ENCODE data around the gene ENPP7.

Gene ENPP7

GRCh38 chr17:79686476-79686875, 44.3 kb upstream of the ENPP7 start:
- no peak overlapping the region for H3K9ac ChIP-seq (ENCODE audit: insufficient read length, low read depth)
- peaks cover 6% of the 10 kb centered on the region for H3K27me3 ChIP-seq (ENCODE audit: insufficient read depth, insufficient read length)
- TF ChIP-seq ZNF274 (IDR thresholded peaks at IDR 0.05; ENCODE audit: low read depth, low read length) (no peak), YY1 (IDR thresholded peaks at IDR 0.05; ENCODE audit: insufficient read depth, insufficient read length) (no peak), SUZ12 (IDR thresholded peaks at IDR 0.05; ENCODE audit: extremely low read depth, insufficient read depth, insufficient read length) (no peak)

GRCh38 chr17:79690466-79690865, 40.3 kb upstream of the ENPP7 start:
- peaks cover 15% of the 10 kb centered on the region for H3K4me1 ChIP-seq (ENCODE audit: insufficient read depth, insufficient read length)

More at GRCh38 chr17:79686476-79686875, 44.3 kb upstream of the ENPP7 start:
- Histone ChIP-seq H3K4me1 (ENCODE audit: insufficient read depth, insufficient read length) (peaks cover 17% of the 10 kb centered on the region), H3K36me3 (ENCODE audit: insufficient read depth, insufficient read length, low read length) (no peaks in the 10 kb centered on the region), H3K4me3 (ENCODE audit: insufficient read length, low read depth) (no peak overlapping the region), H3K9me3 (ENCODE audit: insufficient read depth, low read length) (no peaks in the 10 kb centered on the region)
- DNase-seq (ENCODE audit: low read depth, low spot score) = no peak

DNA sequence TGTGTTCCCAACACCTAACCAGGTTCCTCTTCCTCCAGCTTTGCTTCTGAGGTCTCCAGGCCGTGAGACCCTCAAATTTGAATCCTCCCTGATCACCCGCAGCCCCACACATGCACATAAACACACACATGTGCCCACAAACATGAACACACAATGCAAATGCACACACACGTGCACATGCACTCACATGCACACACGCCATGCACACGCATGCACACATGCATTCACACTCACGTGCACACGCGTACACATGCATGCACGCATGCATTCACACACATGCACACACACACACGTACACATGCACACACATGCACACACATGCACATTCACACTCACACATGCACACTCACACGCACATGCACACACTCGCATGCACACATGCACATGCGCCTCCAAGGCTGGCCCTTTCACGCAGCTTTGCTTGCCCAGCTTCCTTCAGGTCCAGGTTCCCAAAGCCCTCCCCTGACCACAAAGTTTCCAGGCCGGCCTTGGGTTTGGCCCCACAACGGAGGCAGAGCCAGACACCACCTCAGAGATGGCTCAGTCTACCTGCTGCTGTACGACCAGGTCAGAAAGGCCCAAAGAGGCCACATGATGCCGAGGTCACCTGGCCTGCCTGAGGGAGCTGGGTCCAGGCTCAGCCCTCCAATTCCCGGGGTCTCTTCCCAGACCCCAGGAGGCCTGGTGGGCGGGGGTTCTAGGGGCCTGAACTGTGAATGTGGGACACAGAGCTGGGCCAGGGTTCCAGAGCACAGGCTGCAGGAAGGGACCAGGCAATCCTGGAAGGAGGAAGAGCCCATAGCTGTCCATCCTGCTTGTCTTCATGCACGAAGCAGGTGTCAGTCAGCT, 39.5 kb upstream of the ENPP7 start:
- DNase-seq (ENCODE audit: low read depth, low spot score) = no peak
- no peaks in the 10 kb centered on the region for H3K27me3 ChIP-seq (ENCODE audit: insufficient read depth, insufficient read length)
- no peak overlapping the region for H3K4me3 ChIP-seq (ENCODE audit: insufficient read length, low read depth)
- H3K4me1 ChIP-seq (ENCODE audit: insufficient read depth, insufficient read length) = peaks cover 20% of the 10 kb centered on the region
- no peak for TF ChIP-seq ZNF274 (IDR thresholded peaks at IDR 0.05; ENCODE audit: low read depth, low read length)
- TF ChIP-seq SUZ12 (IDR thresholded peaks at IDR 0.05; ENCODE audit: extremely low read depth, insufficient read depth, insufficient read length) = no peak
- TF ChIP-seq YY1 (IDR thresholded peaks at IDR 0.05; ENCODE audit: insufficient read depth, insufficient read length) = no peak
- no peaks in the 10 kb centered on the region for H3K9me3 ChIP-seq (ENCODE audit: insufficient read depth, low read length)
- H3K9ac ChIP-seq (ENCODE audit: insufficient read length, low read depth) = no peak overlapping the region
- H3K36me3 ChIP-seq (ENCODE audit: insufficient read depth, insufficient read length, low read length) = no peaks in the 10 kb centered on the region

More at GRCh38 chr17:79690466-79690865, 40.3 kb upstream of the ENPP7 start:
- no peak for DNase-seq (ENCODE audit: low read depth, low spot score)
- Histone ChIP-seq H3K4me3 (ENCODE audit: insufficient read length, low read depth) (no peak overlapping the region), H3K9ac (ENCODE audit: insufficient read length, low read depth) (no peak overlapping the region), H3K9me3 (ENCODE audit: insufficient read depth, low read length) (no peaks in the 10 kb centered on the region), H3K36me3 (ENCODE audit: insufficient read depth, insufficient read length, low read length) (no peaks in the 10 kb centered on the region), H3K27me3 (ENCODE audit: insufficient read depth, insufficient read length) (peaks cover 3% of the 10 kb centered on the region)
- TF ChIP-seq SUZ12 (IDR thresholded peaks at IDR 0.05; ENCODE audit: extremely low read depth, insufficient read depth, insufficient read length) (no peak), ZNF274 (IDR thresholded peaks at IDR 0.05; ENCODE audit: low read depth, low read length) (no peak), YY1 (IDR thresholded peaks at IDR 0.05; ENCODE audit: insufficient read depth, insufficient read length) (no peak)

DNA sequence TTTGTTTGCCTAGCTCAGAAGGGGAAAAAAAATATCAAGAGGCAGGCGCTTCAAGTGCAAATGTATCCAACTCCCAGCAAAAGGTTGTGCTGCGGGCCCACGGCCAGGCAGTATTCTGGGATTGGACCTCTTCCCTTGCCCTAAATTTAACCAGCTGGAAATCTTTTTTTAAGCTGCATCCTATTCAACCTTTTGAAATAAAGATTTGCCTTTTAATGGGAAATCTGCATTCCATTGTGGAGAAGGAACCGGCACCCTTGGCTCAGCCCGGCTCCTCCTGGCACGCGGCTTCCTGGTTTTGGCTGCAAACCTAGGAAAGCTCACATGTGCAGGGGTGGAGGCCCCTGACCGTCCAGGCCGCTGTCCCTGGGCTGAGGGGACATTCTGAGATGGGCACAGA, 38.8 kb upstream of the ENPP7 start:
- no peak overlapping the region for H3K9ac ChIP-seq (ENCODE audit: insufficient read length, low read depth)
- H3K4me3 ChIP-seq (ENCODE audit: insufficient read length, low read depth) = no peak overlapping the region
- peaks cover 22% of the 10 kb centered on the region for H3K4me1 ChIP-seq (ENCODE audit: insufficient read depth, insufficient read length)
- TF ChIP-seq SUZ12 (IDR thresholded peaks at IDR 0.05; ENCODE audit: extremely low read depth, insufficient read depth, insufficient read length) = no peak
- H3K27me3 ChIP-seq (ENCODE audit: insufficient read depth, insufficient read length) = no peaks in the 10 kb centered on the region
- no peaks in the 10 kb centered on the region for H3K36me3 ChIP-seq (ENCODE audit: insufficient read depth, insufficient read length, low read length)
- no peaks in the 10 kb centered on the region for H3K9me3 ChIP-seq (ENCODE audit: insufficient read depth, low read length)
- no peak for DNase-seq (ENCODE audit: low read depth, low spot score)

GRCh38 chr17:79693419-79693818, 37.3 kb upstream of the ENPP7 start:
- Histone ChIP-seq H3K9me3 (ENCODE audit: insufficient read depth, low read length) (no peaks in the 10 kb centered on the region), H3K4me1 (ENCODE audit: insufficient read depth, insufficient read length) (peaks cover 22% of the 10 kb centered on the region), H3K27me3 (ENCODE audit: insufficient read depth, insufficient read length) (no peaks in the 10 kb centered on the region), H3K9ac (ENCODE audit: insufficient read length, low read depth) (no peak overlapping the region), H3K4me3 (ENCODE audit: insufficient read length, low read depth) (no peak overlapping the region), H3K36me3 (ENCODE audit: insufficient read depth, insufficient read length, low read length) (no peaks in the 10 kb centered on the region)
- TF ChIP-seq ZNF274 (IDR thresholded peaks at IDR 0.05; ENCODE audit: low read depth, low read length) = no peak
- no peak for DNase-seq (ENCODE audit: low read depth, low spot score)

DNA sequence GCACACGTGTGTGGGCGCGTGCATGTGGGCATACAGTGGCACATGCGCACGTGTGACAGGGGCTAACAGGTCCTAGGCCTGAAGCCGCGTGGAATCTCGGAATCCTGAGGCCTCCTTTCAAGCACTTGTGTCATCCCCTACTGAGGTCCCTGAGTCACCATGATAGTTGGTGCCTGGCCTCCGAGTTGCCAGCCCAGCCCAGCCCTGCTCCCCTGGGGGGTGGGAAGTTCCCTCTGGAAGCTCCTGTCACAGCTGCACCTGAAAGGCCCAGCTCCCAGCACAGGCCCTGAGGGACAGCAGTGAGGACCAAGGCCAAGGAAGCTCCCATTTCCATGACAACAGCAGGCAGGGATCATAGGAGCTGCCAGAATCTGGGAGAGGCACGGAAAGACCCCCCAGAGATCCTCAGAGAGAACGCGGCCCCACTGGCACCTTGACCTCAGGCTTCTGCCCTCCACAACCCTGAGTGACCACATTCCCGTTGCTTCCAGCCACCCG, 35.4 kb upstream of the ENPP7 start:
- H3K36me3 ChIP-seq (ENCODE audit: insufficient read depth, insufficient read length, low read length) = no peaks in the 10 kb centered on the region
- H3K9ac ChIP-seq (ENCODE audit: insufficient read length, low read depth) = no peak overlapping the region
- no peaks in the 10 kb centered on the region for H3K27me3 ChIP-seq (ENCODE audit: insufficient read depth, insufficient read length)
- no peak overlapping the region for H3K4me3 ChIP-seq (ENCODE audit: insufficient read length, low read depth)
- no peak for TF ChIP-seq YY1 (IDR thresholded peaks at IDR 0.05; ENCODE audit: insufficient read depth, insufficient read length)
- no peak for TF ChIP-seq SUZ12 (IDR thresholded peaks at IDR 0.05; ENCODE audit: extremely low read depth, insufficient read depth, insufficient read length)
- TF ChIP-seq ZNF274 (IDR thresholded peaks at IDR 0.05; ENCODE audit: low read depth, low read length) = no peak
- DNase-seq (ENCODE audit: low read depth, low spot score) = no peak
- H3K9me3 ChIP-seq (ENCODE audit: insufficient read depth, low read length) = no peaks in the 10 kb centered on the region
- H3K4me1 ChIP-seq (ENCODE audit: insufficient read depth, insufficient read length) = peaks cover 26% of the 10 kb centered on the region

DNA sequence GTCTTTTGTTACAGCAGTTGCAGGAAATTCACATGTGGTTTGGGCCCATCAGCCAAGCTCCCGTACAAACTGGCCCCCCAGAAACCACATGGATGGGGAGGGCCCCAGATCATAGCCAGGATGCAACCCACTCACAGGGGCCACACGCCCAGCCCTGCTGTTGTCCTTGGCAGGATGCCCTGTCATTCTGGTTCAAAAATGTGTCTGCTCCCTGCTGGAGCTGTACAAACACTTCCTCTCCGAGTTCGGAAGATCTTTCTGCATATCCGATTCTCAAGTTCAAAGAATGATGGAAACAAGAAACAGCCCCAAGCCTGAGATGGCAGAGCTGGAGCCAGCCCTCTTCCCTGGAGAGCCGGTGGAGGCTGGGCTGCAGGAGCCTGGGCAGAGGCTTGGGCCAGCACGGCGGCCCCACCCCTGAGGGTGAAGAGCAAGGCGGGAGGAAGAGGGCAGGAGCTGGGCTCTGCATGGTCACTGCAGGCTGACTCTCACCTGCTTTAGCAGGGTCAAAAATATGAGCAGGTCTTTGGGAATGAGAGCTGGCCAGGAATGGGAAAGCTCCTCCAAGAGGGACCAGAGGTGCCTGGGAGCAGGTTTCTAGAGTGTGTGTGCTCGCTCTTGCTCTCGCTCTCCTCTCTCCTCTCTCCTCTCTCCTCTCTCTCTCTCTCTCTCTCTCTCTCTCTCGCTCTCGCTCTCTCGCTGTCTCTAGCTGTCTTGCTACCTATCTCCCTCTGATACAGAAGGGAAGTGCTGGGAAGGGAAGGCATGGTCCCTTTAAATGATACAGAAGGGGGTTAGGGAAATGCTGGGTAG, 34.7 kb upstream of the ENPP7 start:
- Histone ChIP-seq H3K4me1 (ENCODE audit: insufficient read depth, insufficient read length) (peaks cover 23% of the 10 kb centered on the region), H3K9ac (ENCODE audit: insufficient read length, low read depth) (no peak overlapping the region), H3K4me3 (ENCODE audit: insufficient read length, low read depth) (no peak overlapping the region), H3K9me3 (ENCODE audit: insufficient read depth, low read length) (no peaks in the 10 kb centered on the region), H3K27me3 (ENCODE audit: insufficient read depth, insufficient read length) (no peaks in the 10 kb centered on the region), H3K36me3 (ENCODE audit: insufficient read depth, insufficient read length, low read length) (no peaks in the 10 kb centered on the region)
- TF ChIP-seq ZNF274 (IDR thresholded peaks at IDR 0.05; ENCODE audit: low read depth, low read length) = no peak
- no peak for DNase-seq (ENCODE audit: low read depth, low spot score)
